ENCODE data around the gene UPF1.

DNA sequence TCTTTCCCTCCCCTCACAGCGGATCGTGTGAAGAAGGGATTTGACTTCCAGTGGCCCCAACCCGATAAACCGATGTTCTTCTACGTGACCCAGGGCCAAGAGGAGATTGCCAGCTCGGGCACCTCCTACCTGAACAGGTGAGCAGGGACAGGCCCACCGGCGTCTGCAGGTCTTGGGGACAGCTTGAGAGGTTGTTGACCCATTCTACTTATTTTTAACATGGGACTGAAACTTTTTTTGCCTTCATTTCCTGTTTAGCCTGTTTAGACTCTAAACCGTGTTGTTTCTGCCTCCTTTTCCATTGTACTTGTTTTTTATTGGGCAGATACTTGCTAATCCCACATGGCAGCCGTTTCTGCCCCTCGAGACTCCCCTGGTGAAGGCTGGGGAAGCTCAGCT is 28.5 kb downstream of the UPF1 start:
- TF ChIP-seq SUZ12 (IDR thresholded peaks at IDR 0.05; ENCODE audit: extremely low read depth, insufficient read depth, insufficient read length) = no peak
- no peak for TF ChIP-seq YY1 (IDR thresholded peaks at IDR 0.05; ENCODE audit: insufficient read depth, insufficient read length)

Measured in NT2/D1 (cell line).